GM23338 (cell line): ENCODE data around the gene KLK5.

ENCODE experiments used
- EZH2 ChIP-seq: fragments of 200-600 bp; sonication (generic); IDR thresholded peaks from one replicate; pipeline ENCODE4 v1.8.0; 2017; ENCODE audit warnings: antibody characterized with exemption, mild to moderate bottlenecking, low read depth; ENCODE audit not compliant: unreplicated experiment
- EZH2phosphoT487 ChIP-seq: fragments of 200-600 bp; sonication (generic); IDR thresholded peaks from one replicate; pipeline ENCODE4 v1.8.1; 2018; ENCODE audit warnings: antibody characterized with exemption; ENCODE audit not compliant: unreplicated experiment
- NANOG ChIP-seq: IDR thresholded peaks from 2 replicates; pipeline ENCODE4 v1.6.1; 2016; ENCODE audit warnings: antibody characterized with exemption, borderline replicate concordance
- POLR2AphosphoS5 ChIP-seq: IDR thresholded peaks from 2 replicates; pipeline ENCODE4 v1.6.1; 2016; ENCODE audit warnings: antibody characterized with exemption, low read depth
- REST ChIP-seq: IDR thresholded peaks from one replicate; pipeline ENCODE4 v1.6.1; 2018; ENCODE audit warnings: antibody characterized with exemption; ENCODE audit not compliant: unreplicated experiment
- TF ChIP-seq, protein P1 (sequence below), 2 experiments: fragments of 200-600 bp in 1 of 2; sonication (generic) in 1 of 2; conservative IDR thresholded peaks; 2 replicates each; pipeline versions ENCODE4 v1.5.1 to v1.6.1; 2016 to 2017; ENCODE audit warnings: antibody characterized with exemption in 2 of 2, low read depth in 2 of 2, mild to moderate bottlenecking in 2 of 2, moderate library complexity in 1 of 2

DNA sequence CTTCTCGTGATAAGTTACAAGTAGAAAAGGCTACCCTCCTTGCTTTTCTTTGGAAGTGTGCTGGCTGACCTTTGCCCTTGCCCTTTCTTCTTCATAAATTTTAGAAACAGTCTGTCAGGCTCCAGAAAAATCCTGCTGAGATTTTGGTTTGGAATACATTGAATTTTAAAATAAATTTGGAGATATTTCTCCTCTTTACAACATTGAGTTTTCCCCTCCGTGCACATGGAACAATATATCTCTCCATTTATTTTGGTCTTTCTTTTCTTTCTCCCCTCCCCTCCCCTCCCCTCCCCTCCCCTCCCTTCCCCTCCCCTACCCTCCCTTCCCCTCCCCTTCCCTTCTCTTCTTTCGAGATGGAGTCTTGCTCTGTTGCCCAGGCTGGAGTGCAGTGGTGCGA, 50.2 kb downstream of the KLK5 start:
- no peak for TF ChIP-seq POLR2AphosphoS5
- TF ChIP-seq, protein P1, sequence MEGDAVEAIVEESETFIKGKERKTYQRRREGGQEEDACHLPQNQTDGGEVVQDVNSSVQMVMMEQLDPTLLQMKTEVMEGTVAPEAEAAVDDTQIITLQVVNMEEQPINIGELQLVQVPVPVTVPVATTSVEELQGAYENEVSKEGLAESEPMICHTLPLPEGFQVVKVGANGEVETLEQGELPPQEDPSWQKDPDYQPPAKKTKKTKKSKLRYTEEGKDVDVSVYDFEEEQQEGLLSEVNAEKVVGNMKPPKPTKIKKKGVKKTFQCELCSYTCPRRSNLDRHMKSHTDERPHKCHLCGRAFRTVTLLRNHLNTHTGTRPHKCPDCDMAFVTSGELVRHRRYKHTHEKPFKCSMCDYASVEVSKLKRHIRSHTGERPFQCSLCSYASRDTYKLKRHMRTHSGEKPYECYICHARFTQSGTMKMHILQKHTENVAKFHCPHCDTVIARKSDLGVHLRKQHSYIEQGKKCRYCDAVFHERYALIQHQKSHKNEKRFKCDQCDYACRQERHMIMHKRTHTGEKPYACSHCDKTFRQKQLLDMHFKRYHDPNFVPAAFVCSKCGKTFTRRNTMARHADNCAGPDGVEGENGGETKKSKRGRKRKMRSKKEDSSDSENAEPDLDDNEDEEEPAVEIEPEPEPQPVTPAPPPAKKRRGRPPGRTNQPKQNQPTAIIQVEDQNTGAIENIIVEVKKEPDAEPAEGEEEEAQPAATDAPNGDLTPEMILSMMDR (conservative IDR thresholded peaks at IDR 0.05; ENCODE audit: low read depth in 2 of 2) = no peak
- TF ChIP-seq EZH2 = no peak
- TF ChIP-seq EZH2phosphoT487 = no peak
- no peak for TF ChIP-seq REST
- no peak for TF ChIP-seq NANOG
